AG09319 (cell line): Measurements from ENCODE around the gene PPP6R3.
"Not testable (repeated sequence)": the region's sequence is repeated elsewhere in the genome, so short reads cannot be mapped to it uniquely, and the experiment has no call there.

Source experiments
- DNase-seq: peaks from one replicate; pipeline ENCODE4 v3.0.0-alpha.2; 2010; ENCODE audit warnings: low read depth; ENCODE audit errors: extremely low read depth
- CTCF ChIP-seq: IDR thresholded peaks from 2 replicates; pipeline ENCODE4 v1.5.1; 2011; ENCODE audit warnings: low read depth, mild to moderate bottlenecking, inconsistent platforms, low read length, moderate library complexity

PPP6R3 gene

GRCh38 chr11:68430384-68430783 lies 30.2 kb upstream of the PPP6R3 start:
- TF ChIP-seq CTCF, result no peak
- DNase-seq, result no peak

GRCh38 chr11:68430801-68431200 lies 29.8 kb upstream of the PPP6R3 start:
- no peak for DNase-seq
- TF ChIP-seq CTCF, result no peak

- no peak for DNase-seq
- TF ChIP-seq CTCF, result no peak
Observed at GRCh38 chr11:68431984-68432645, 28.4 kb upstream of the PPP6R3 start.

GRCh38 chr11:68432874-68433273 lies 27.7 kb upstream of the PPP6R3 start:
- no peak for DNase-seq
- TF ChIP-seq CTCF, result no peak

GRCh38 chr11:68433541-68433940 lies 27.0 kb upstream of the PPP6R3 start:
- no peak for TF ChIP-seq CTCF
- no peak for DNase-seq

- DNase-seq, result not testable (repeated sequence)
Observed at GRCh38 chr11:68434159-68434558, 26.4 kb upstream of the PPP6R3 start.

- no peak for DNase-seq
- no peak for TF ChIP-seq CTCF
Observed at GRCh38 chr11:68436162-68436888, 24.2 kb upstream of the PPP6R3 start.
